ENCODE data around the gene VASP. TPM values are rescaled to one million over a fixed set of nuclear protein-coding genes. Genes with fewer than 3 reads are reported as not detected.

VASP gene
- total RNA-seq, 1 donor from 2014 or later, result 32.6 TPM

- no peaks in the 10 kb centered on the region for H3K9me3 ChIP-seq (ENCODE audit: low read depth)
- H4K20me1 ChIP-seq (ENCODE audit: low read depth), result peaks cover 8% of the 10 kb centered on the region
- Mint-ChIP-seq H3K9me3 (peaks cover 1% of the 10 kb centered on the region), H3K27ac (no peak overlapping the region), H3K4me1 (peaks cover 38% of the 10 kb centered on the region), H3K27me3 (ENCODE audit: insufficient read depth, low read depth) (peaks cover 45% of the 10 kb centered on the region), H3K4me3 (peak overlapping the region; percentile 66), H3K36me3 (no peaks in the 10 kb centered on the region)
- H3K36me3 ChIP-seq, result no peaks in the 10 kb centered on the region
- H3K4me1 ChIP-seq, result peaks cover 11% of the 10 kb centered on the region
- no peaks in the 10 kb centered on the region for H3K79me2 ChIP-seq (ENCODE audit: low read depth)
- H3K4me2 ChIP-seq, result peak overlapping the region; percentile 57
- no peak overlapping the region for H3K27ac ChIP-seq
- TF ChIP-seq CTCF (IDR thresholded peaks at IDR 0.05) (no peak), EZH2phosphoT487 (IDR thresholded peaks at IDR 0.05) (no peak), EZH2 (IDR thresholded peaks at IDR 0.05) (no peak)
- DNase-seq (ENCODE audit: low spot score), result no peak
- H3K4me3 ChIP-seq, result no peak overlapping the region
- H3K9ac ChIP-seq, result no peak overlapping the region
- peaks cover 30% of the 10 kb centered on the region for H3K27me3 ChIP-seq
- peaks cover 15% of the 10 kb centered on the region for H3F3A ChIP-seq (ENCODE audit: low read depth)
- no peak overlapping the region for H2AFZ ChIP-seq (replicated peaks)
Observed at GRCh38 chr19:45471931-45472562, 35.2 kb upstream of the VASP start.

- no peak overlapping the region for H3K9ac ChIP-seq
Observed at GRCh38 chr19:45472563-45473366, 34.5 kb upstream of the VASP start.

GRCh38 chr19:45473367-45473681, 34.0 kb upstream of the VASP start:
- no peaks in the 10 kb centered on the region for H3K9me3 ChIP-seq (ENCODE audit: low read depth)
- peaks cover 4% of the 10 kb centered on the region for H4K20me1 ChIP-seq (ENCODE audit: low read depth)
- Mint-ChIP-seq H3K4me1 (peaks cover 36% of the 10 kb centered on the region), H3K4me3 (no peak overlapping the region), H3K27ac (no peak overlapping the region), H3K9me3 (peaks cover 2% of the 10 kb centered on the region), H3K36me3 (no peaks in the 10 kb centered on the region), H3K27me3 (ENCODE audit: insufficient read depth, low read depth) (peaks cover 47% of the 10 kb centered on the region)
- H3K4me1 ChIP-seq, result peaks cover 9% of the 10 kb centered on the region
- no peaks in the 10 kb centered on the region for H3K79me2 ChIP-seq (ENCODE audit: low read depth)
- no peak overlapping the region for H3K27ac ChIP-seq
- no peak overlapping the region for H2AFZ ChIP-seq (replicated peaks)
- H3K4me3 ChIP-seq, result no peak overlapping the region
- no peak overlapping the region for H3K9ac ChIP-seq
- H3F3A ChIP-seq (ENCODE audit: low read depth), result peaks cover 18% of the 10 kb centered on the region
- H3K27me3 ChIP-seq, result peaks cover 28% of the 10 kb centered on the region
- no peak for TF ChIP-seq EZH2phosphoT487 (IDR thresholded peaks at IDR 0.05)
- TF ChIP-seq CTCF (IDR thresholded peaks at IDR 0.05), result no peak
- no peak for TF ChIP-seq EZH2 (IDR thresholded peaks at IDR 0.05)
- no peak for DNase-seq (ENCODE audit: low spot score)
- no peaks in the 10 kb centered on the region for H3K36me3 ChIP-seq
- no peak overlapping the region for H3K4me2 ChIP-seq

More at GRCh38 chr19:45472563-45473366, 34.5 kb upstream of the VASP start:
- Histone ChIP-seq H2AFZ (replicated peaks) (no peak overlapping the region), H4K20me1 (ENCODE audit: low read depth) (peaks cover 8% of the 10 kb centered on the region), H3K79me2 (ENCODE audit: low read depth) (no peaks in the 10 kb centered on the region), H3K27ac (no peak overlapping the region), H3K4me1 (peaks cover 11% of the 10 kb centered on the region), H3K4me3 (no peak overlapping the region), H3F3A (ENCODE audit: low read depth) (peaks cover 17% of the 10 kb centered on the region), H3K36me3 (no peaks in the 10 kb centered on the region), H3K4me2 (peak overlapping the region; percentile 57), H3K9me3 (ENCODE audit: low read depth) (no peaks in the 10 kb centered on the region), H3K27me3 (peaks cover 32% of the 10 kb centered on the region)
- H3K27ac Mint-ChIP-seq, result no peak overlapping the region
- TF ChIP-seq CTCF (IDR thresholded peaks at IDR 0.05) (no peak), EZH2 (IDR thresholded peaks at IDR 0.05) (no peak), EZH2phosphoT487 (IDR thresholded peaks at IDR 0.05) (no peak)
- peak; percentile 32 for DNase-seq (ENCODE audit: low spot score)
- H3K36me3 Mint-ChIP-seq, result no peaks in the 10 kb centered on the region
- H3K27me3 Mint-ChIP-seq (ENCODE audit: insufficient read depth, low read depth), result peaks cover 48% of the 10 kb centered on the region
- peaks cover 36% of the 10 kb centered on the region for H3K4me1 Mint-ChIP-seq
- H3K9me3 Mint-ChIP-seq, result peaks cover 2% of the 10 kb centered on the region
- peak overlapping the region; percentile 66 for H3K4me3 Mint-ChIP-seq

All from neural progenitor cell (in vitro differentiated cells).